GM23248 (cell line): ENCODE results near the gene SLC35D2. TPM values are rescaled to one million over a fixed set of nuclear protein-coding genes. Genes with fewer than 3 reads are reported as not detected.

ENCODE experiments used
- DNase-seq: peaks from one replicate; pipeline ENCODE4 v3.0.0-alpha.2; 2015
- H2AFZ ChIP-seq: fragments of 200-600 bp; sonication (generic); 2 replicates; pipeline ENCODE4 v1.6.1; 2016; ENCODE audit warnings: antibody characterized with exemption
- H3F3A ChIP-seq: fragments of 200-600 bp; sonication (generic); 2 replicates; pipeline ENCODE4 v1.6.1; 2016; ENCODE audit warnings: mild to moderate bottlenecking, antibody characterized with exemption, mixed run types; ENCODE audit not compliant: insufficient read depth
- H3K27ac ChIP-seq: fragments of 200-600 bp; sonication (generic); 2 replicates; pipeline ENCODE4 v1.5.1; 2016; ENCODE audit warnings: mild to moderate bottlenecking
- H3K27me3 ChIP-seq: fragments of 200-600 bp; sonication (generic); replicated peaks from 2 replicates; pipeline ENCODE4 v1.6.1; 2016; ENCODE audit warnings: mild to moderate bottlenecking; ENCODE audit not compliant: insufficient read depth
- H3K36me3 ChIP-seq: fragments of 200-600 bp; sonication (generic); 2 replicates; pipeline ENCODE4 v1.6.1; 2016; ENCODE audit warnings: low read depth, mild to moderate bottlenecking
- H3K4me1 ChIP-seq: fragments of 200-600 bp; sonication (generic); 2 replicates; pipeline ENCODE4 v1.6.1; 2016; ENCODE audit warnings: mild to moderate bottlenecking; ENCODE audit not compliant: insufficient read depth
- H3K4me2 ChIP-seq: fragments of 200-600 bp; sonication (generic); one replicate; pipeline ENCODE4 v1.6.1; 2016; ENCODE audit warnings: mild to moderate bottlenecking; ENCODE audit not compliant: unreplicated experiment
- H3K4me3 ChIP-seq: fragments of 200-600 bp; sonication (generic); 2 replicates; pipeline ENCODE4 v1.5.1; 2016; ENCODE audit warnings: mild to moderate bottlenecking
- H3K79me2 ChIP-seq: fragments of 200-600 bp; sonication (generic); 2 replicates; pipeline ENCODE4 v1.6.1; 2016; ENCODE audit warnings: mild to moderate bottlenecking; ENCODE audit not compliant: insufficient read depth
- H3K9ac ChIP-seq: fragments of 200-600 bp; sonication (generic); 2 replicates; pipeline ENCODE4 v1.6.1; 2016; ENCODE audit warnings: mild to moderate bottlenecking
- H3K9me2 ChIP-seq: fragments of 200-600 bp; sonication (generic); 2 replicates; pipeline ENCODE4 v1.6.1; 2016; ENCODE audit warnings: mixed run types, mild to moderate bottlenecking, moderate library complexity; ENCODE audit not compliant: insufficient read depth
- H3K9me3 ChIP-seq: fragments of 200-600 bp; sonication (generic); one replicate; pipeline ENCODE4 v1.6.1; 2017; ENCODE audit warnings: low read depth
- H4K20me1 ChIP-seq: fragments of 200-600 bp; sonication (generic); 2 replicates; pipeline ENCODE4 v1.6.0; 2016; ENCODE audit not compliant: insufficient read depth
- EZH2 ChIP-seq: fragments of 200-600 bp; sonication (generic); IDR thresholded peaks from 2 replicates; pipeline ENCODE4 v1.6.1; 2018; ENCODE audit warnings: antibody characterized with exemption, mild to moderate bottlenecking; ENCODE audit not compliant: insufficient read depth, poor library complexity, severe bottlenecking
- EZH2phosphoT487 ChIP-seq: fragments of 200-600 bp; sonication (generic); IDR thresholded peaks from 2 replicates; pipeline ENCODE4 v1.6.1; 2018; ENCODE audit warnings: antibody characterized with exemption, moderate library complexity, mild to moderate bottlenecking, low read depth; ENCODE audit not compliant: insufficient read depth
- WGBS, 2 experiments: methylation state at CpG; one replicate each; pipeline ENCODE4 v1.1.6; 2015 to 2017; ENCODE audit warnings: low lambda C conversion rate in 2 of 2, low coverage in 1 of 2; ENCODE audit errors: missing lambda C conversion rate in 2 of 2; 5-methylcytosine and 5-hydroxymethylcytosine counted together
- in situ Hi-C: fragments of 300-500 bp; cut with MboI; formaldehyde crosslinking; loops from 2 replicates; pipeline ENCODE4 v1.15.0; 2020
- polyA plus RNA-seq: library from polyadenylated mRNA; unstranded; fragments of >200 nt; fragmentation: Nextera tagmentation; extraction: Ambion mirVana; gene quantifications from 2 replicates; pipeline ENCODE4 v1.2.1, GENCODE V29; 2016
- total RNA-seq: library from RNA; depleted of rRNA; stranded (reverse); fragments of >200 nt; shearing (Covaris generic); gene quantifications from 2 replicates; pipeline ENCODE4 v1.2.3, GENCODE V29; 2014

The SLC35D2 gene
- total and polyA plus RNA-seq, 2 experiments from 2014 or later = 8.0 to 12.3 TPM

DNA sequence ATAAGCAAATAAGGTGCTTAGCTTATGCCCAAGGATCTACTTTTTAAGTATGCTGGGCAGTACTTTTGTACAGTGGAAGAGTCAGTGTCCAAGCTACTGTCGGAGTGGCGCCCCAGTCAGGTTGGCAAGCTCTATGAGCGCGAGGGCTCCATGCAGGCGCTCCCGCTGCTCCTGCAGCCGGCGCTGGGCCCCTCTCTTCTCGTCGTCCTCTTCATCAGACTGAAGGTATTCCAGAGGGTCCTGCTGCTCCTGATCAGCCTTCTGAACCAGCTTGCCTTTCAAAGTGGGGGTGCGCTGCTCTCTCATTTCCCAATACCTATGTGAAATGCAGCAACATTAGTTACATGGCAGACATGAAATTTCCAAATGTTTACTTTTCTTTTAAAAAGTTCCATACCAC, 4.6 kb upstream of the SLC35D2 start:
- Histone ChIP-seq H3K9me3 (no peaks in the 10 kb centered on the region), H2AFZ (no peak overlapping the region), H3K4me1 (no peaks in the 10 kb centered on the region), H3K4me3 (no peak overlapping the region), H3K79me2 (no peaks in the 10 kb centered on the region), H3K36me3 (no peaks in the 10 kb centered on the region), H4K20me1 (no peaks in the 10 kb centered on the region), H3K27me3 (no peaks in the 10 kb centered on the region), H3K4me2 (no peak overlapping the region), H3F3A (no peaks in the 10 kb centered on the region), H3K9ac (no peak overlapping the region), H3K9me2 (no peaks in the 10 kb centered on the region), H3K27ac (no peak overlapping the region)
- WGBS, 2 experiments = 97 to 98% methylated on average over 11 of the region's 11 CpGs
- in situ Hi-C loops = no loop called here
- no peak for DNase-seq
- no peak for TF ChIP-seq EZH2phosphoT487
- no peak for TF ChIP-seq EZH2

DNA sequence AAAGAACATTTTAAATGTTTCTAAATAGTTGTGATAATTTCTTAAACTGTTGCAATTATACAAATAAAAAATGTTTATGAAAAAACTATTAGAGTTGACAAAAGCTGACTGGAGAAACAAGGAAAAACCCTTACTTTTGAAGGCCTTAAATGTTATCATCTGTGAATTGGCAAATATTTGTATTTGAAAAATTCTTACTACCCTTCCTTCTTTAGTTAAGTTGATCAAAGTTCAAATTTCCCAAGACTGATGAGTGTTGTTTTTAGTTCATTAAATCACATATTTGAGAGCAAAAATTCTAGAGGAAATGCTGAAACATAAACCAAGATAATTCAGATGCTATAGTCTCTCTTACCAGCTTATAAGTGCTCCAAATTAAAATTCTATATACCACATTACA, 2.6 kb upstream of the SLC35D2 start:
- Histone ChIP-seq H3K4me2 (no peak overlapping the region), H3K4me1 (no peaks in the 10 kb centered on the region), H3K79me2 (peaks cover 6% of the 10 kb centered on the region), H3K9ac (no peak overlapping the region), H2AFZ (no peak overlapping the region), H3F3A (no peaks in the 10 kb centered on the region), H4K20me1 (no peaks in the 10 kb centered on the region), H3K36me3 (no peaks in the 10 kb centered on the region), H3K4me3 (no peak overlapping the region), H3K27me3 (no peaks in the 10 kb centered on the region), H3K9me3 (no peaks in the 10 kb centered on the region), H3K27ac (no peak overlapping the region), H3K9me2 (no peaks in the 10 kb centered on the region)
- no peak for DNase-seq
- no peak for TF ChIP-seq EZH2phosphoT487
- in situ Hi-C loops = no loop called here

DNA sequence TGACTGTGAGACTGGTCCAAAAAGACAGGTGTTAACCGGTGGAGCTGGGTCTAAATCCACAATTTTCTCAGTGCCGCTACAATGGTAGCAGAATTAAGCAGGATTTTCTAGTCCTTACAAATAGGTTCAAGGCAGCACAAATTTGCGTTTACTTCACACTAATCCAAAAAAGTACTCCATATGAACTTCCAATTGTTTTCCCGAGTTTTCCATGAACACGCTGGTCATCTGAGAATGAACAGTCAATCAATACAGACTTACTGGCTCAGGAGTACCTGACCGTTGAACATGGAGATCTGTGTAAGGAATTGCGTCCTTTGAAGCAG, 709 bp downstream of the SLC35D2 start:
- Histone ChIP-seq H3K27me3 (no peaks in the 10 kb centered on the region), H3K4me3 (peak overlapping the region; percentile 84), H3K36me3 (no peaks in the 10 kb centered on the region), H3K9me3 (no peaks in the 10 kb centered on the region), H3K9me2 (no peaks in the 10 kb centered on the region), H3K79me2 (peaks cover 12% of the 10 kb centered on the region), H4K20me1 (no peaks in the 10 kb centered on the region; the same call in 1 of the 2 replicates), H2AFZ (peak overlapping the region; percentile 94), H3K4me2 (peak overlapping the region; percentile 84), H3K4me1 (no peaks in the 10 kb centered on the region), H3F3A (peaks cover 2% of the 10 kb centered on the region; the same call in 1 of the 2 replicates), H3K27ac (no peak overlapping the region), H3K9ac (peak overlapping the region; percentile 71)
- in situ Hi-C loops = no loop called here
- TF ChIP-seq EZH2phosphoT487 (no peak), EZH2 (no peak)
- DNase-seq = no peak
- WGBS, 2 experiments = 24 to 26% methylated on average over 7 of the region's 7 CpGs

DNA sequence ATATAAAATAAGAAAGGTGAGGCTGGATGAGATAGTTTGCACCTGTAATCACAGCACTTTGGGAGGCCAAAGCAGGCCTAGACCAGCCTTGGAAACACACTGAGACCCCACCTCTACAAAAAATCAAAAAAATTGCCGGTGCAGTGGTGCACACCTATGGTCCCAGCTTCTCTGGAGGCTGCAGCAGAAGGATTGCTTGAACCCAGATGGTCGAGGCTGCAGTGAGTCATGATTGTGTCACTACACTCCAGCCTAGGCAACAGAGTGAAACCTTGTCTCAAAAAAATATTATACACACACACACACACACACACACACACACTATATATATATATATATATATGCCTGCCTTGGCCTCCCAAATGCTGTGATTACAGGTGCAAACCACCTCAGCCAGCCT, 1.3 kb downstream of the SLC35D2 start:
- 46 to 60% methylated on average over 2 of the region's 2 CpGs for WGBS, 2 experiments
- DNase-seq = peak; percentile 21
- Histone ChIP-seq H3K27ac (no peak overlapping the region), H4K20me1 (no peaks in the 10 kb centered on the region; the same call in 1 of the 2 replicates), H3K4me2 (peak overlapping the region; percentile 84), H3K36me3 (no peaks in the 10 kb centered on the region), H3F3A (peaks cover 9% of the 10 kb centered on the region), H3K9ac (no peak overlapping the region), H3K9me2 (no peaks in the 10 kb centered on the region), H3K79me2 (peaks cover 12% of the 10 kb centered on the region), H3K27me3 (no peaks in the 10 kb centered on the region), H3K9me3 (no peaks in the 10 kb centered on the region), H3K4me1 (peaks cover 6% of the 10 kb centered on the region), H2AFZ (no peak overlapping the region), H3K4me3 (no peak overlapping the region)
- TF ChIP-seq EZH2 (no peak), EZH2phosphoT487 (no peak)
- in situ Hi-C loops = no loop called here

DNA sequence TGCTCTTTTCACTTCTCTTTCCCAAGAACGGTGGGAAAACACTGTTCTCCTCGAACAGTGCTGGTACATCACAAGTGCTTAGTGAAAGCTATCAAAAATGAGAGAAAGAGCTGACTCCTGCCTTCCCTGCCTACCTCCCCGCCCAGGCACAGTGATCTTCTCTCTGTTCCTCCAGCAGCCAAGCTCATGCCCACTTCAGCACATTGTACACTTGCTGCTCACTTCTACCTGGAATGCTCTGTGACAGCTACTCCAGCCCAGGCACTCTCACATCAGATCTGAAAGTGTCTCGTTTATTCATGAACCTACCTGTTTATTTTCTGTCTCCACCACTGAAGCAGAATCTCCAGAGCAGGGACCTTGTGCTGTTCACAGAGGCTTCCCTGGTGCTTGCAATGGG, 1.8 kb downstream of the SLC35D2 start:
- in situ Hi-C loops = no loop called here
- no peak for TF ChIP-seq EZH2phosphoT487
- no peak for TF ChIP-seq EZH2
- Histone ChIP-seq H3K9me3 (no peaks in the 10 kb centered on the region), H2AFZ (no peak overlapping the region), H3K4me2 (no peak overlapping the region), H3F3A (peaks cover 12% of the 10 kb centered on the region), H3K27me3 (no peaks in the 10 kb centered on the region), H3K79me2 (peaks cover 12% of the 10 kb centered on the region), H3K27ac (no peak overlapping the region), H4K20me1 (no peaks in the 10 kb centered on the region; the same call in 1 of the 2 replicates), H3K4me1 (peaks cover 6% of the 10 kb centered on the region), H3K9me2 (no peaks in the 10 kb centered on the region), H3K36me3 (no peaks in the 10 kb centered on the region), H3K9ac (no peak overlapping the region), H3K4me3 (no peak overlapping the region)
- 75 to 81% methylated on average over 4 of the region's 4 CpGs for WGBS, 2 experiments
- DNase-seq = no peak
